Kidney tubule cell (primary cell): ENCODE results near the gene SLC16A7.

Experiments used
- DNase-seq: peaks from one replicate; pipeline ENCODE4 v3.0.0-alpha.2; 2018; ENCODE audit warnings: low spot score

Gene SLC16A7

GRCh38 chr12:59624732-59625460, 29.1 kb downstream of the SLC16A7 start:
- DNase-seq = no peak

GRCh38 chr12:59626382-59626781, 30.6 kb downstream of the SLC16A7 start:
- DNase-seq = peak; percentile 24

GRCh38 chr12:59627582-59627981, 31.8 kb downstream of the SLC16A7 start:
- DNase-seq = no peak

GRCh38 chr12:59629890-59630289, 34.1 kb downstream of the SLC16A7 start:
- DNase-seq = no peak

- DNase-seq = no peak
These were observed 36.6 kb downstream of the SLC16A7 start for GRCh38 chr12:59632408-59632807.

GRCh38 chr12:59634254-59634653, 38.4 kb downstream of the SLC16A7 start:
- no peak for DNase-seq

- DNase-seq = no peak
These were observed 41.3 kb downstream of the SLC16A7 start for GRCh38 chr12:59636945-59637691.

GRCh38 chr12:59637692-59638070, 41.9 kb downstream of the SLC16A7 start:
- DNase-seq = no peak

- DNase-seq = peak; percentile 43
These were observed 47.7 kb downstream of the SLC16A7 start for GRCh38 chr12:59643550-59643949.

GRCh38 chr12:59645242-59645641, 49.4 kb downstream of the SLC16A7 start:
- no peak for DNase-seq

GRCh38 chr12:59646636-59647035, 50.8 kb downstream of the SLC16A7 start:
- no peak for DNase-seq

GRCh38 chr12:59649203-59649602, 53.4 kb downstream of the SLC16A7 start:
- DNase-seq = peak; percentile 22

GRCh38 chr12:59650588-59651228, 54.9 kb downstream of the SLC16A7 start:
- DNase-seq = peak; percentile 57

- DNase-seq = peak; percentile 88
These were observed 55.5 kb downstream of the SLC16A7 start for GRCh38 chr12:59651229-59651920.

GRCh38 chr12:59652130-59652529, 56.3 kb downstream of the SLC16A7 start:
- peak; percentile 35 for DNase-seq

GRCh38 chr12:59654061-59654460, 58.2 kb downstream of the SLC16A7 start:
- DNase-seq = no peak

- DNase-seq = peak; percentile 49
These were observed 61.4 kb downstream of the SLC16A7 start for GRCh38 chr12:59657266-59657665.

- no peak for DNase-seq
These were observed 61.9 kb downstream of the SLC16A7 start for GRCh38 chr12:59657711-59658110.

GRCh38 chr12:59660148-59660547, 64.3 kb downstream of the SLC16A7 start:
- no peak for DNase-seq

- no peak for DNase-seq
These were observed 65.2 kb downstream of the SLC16A7 start for GRCh38 chr12:59660921-59661597.

- DNase-seq = no peak
These were observed 68.7 kb downstream of the SLC16A7 start for GRCh38 chr12:59664495-59664894.

- no peak for DNase-seq
These were observed 69.9 kb downstream of the SLC16A7 start for GRCh38 chr12:59665701-59666100.
